Kidney (tissue), 14 donors: ENCODE measurements around the gene PAX5. TPM values are rescaled to one million over a fixed set of nuclear protein-coding genes. Genes with fewer than 3 reads are reported as not detected.

Source experiments
- DNase-seq, 5 donors: peaks; one replicate each; pipeline ENCODE4 v3.0.0-alpha.2; 2013 to 2020
- FAIRE-seq: peaks from 2 replicates; lab custom pipeline; 2012; peaks lifted over from hg19 to GRCh38; lab: Jason Lieb, UNC
- H3K27ac ChIP-seq, 2 donors: one replicate each; pipeline ENCODE4 v1.7.0; 2013; ENCODE audit warnings: low read depth in 2 of 2, low read length in 2 of 2, inconsistent platforms in 1 of 2
- H3K27me3 ChIP-seq: one replicate; pipeline ENCODE4 v1.7.1; 2013; ENCODE audit warnings: low read length, inconsistent platforms; ENCODE audit not compliant: control insufficient read depth, insufficient read depth
- H3K36me3 ChIP-seq, 3 donors: one replicate each; pipeline versions ENCODE4 v1.7.0 to v1.7.1; 2013; ENCODE audit warnings: low read length in 3 of 3, control low read depth in 1 of 3, inconsistent platforms in 1 of 3; ENCODE audit not compliant: insufficient read depth in 3 of 3, control insufficient read depth in 2 of 3
- H3K4me1 ChIP-seq, 3 donors: one replicate each; pipeline versions ENCODE4 v1.7.0 to v1.7.1; 2013; ENCODE audit warnings: low read length in 3 of 3, inconsistent platforms in 1 of 3, low read depth in 1 of 3; ENCODE audit not compliant: control insufficient read depth in 2 of 3, insufficient read depth in 2 of 3
- H3K4me3 ChIP-seq, 3 donors: one replicate each; pipeline versions ENCODE4 v1.7.0 to v1.8.1; 2013; ENCODE audit warnings: low read length in 3 of 3, control low read depth in 1 of 3, inconsistent platforms in 1 of 3
- H3K9ac ChIP-seq, 3 donors: one replicate each; pipeline versions ENCODE4 v1.7.0 to v1.7.1; 2013; ENCODE audit warnings: low read length in 3 of 3, control low read depth in 1 of 3, inconsistent platforms in 1 of 3
- H3K9me3 ChIP-seq, 3 donors: one replicate each; pipeline versions ENCODE4 v1.7.0 to v1.7.1; 2013; ENCODE audit warnings: low read length in 3 of 3, control low read depth in 1 of 3, inconsistent platforms in 1 of 3; ENCODE audit not compliant: control insufficient read depth in 2 of 3, insufficient read depth in 1 of 3
- intact Hi-C: fragments of 100-400 bp; cut with DNase I; formaldehyde crosslinking; loops from one replicate; pipeline ENCODE4 v1.11.1; 2022
- polyA plus RNA-seq: library from polyadenylated mRNA; stranded (reverse); fragments of 350-450 nt; fragmentation: Illumina TruSeq; extraction: RNeasy Lipid Tissue Mini Kit (QIAGEN cat#74804); gene quantifications from one replicate; pipeline ENCODE4 v1.2.3, GENCODE V29; 2014; ENCODE audit warnings: low read depth, low replicate concordance; ENCODE audit not compliant: insufficient read depth
- total RNA-seq: library from RNA; stranded (reverse); fragmentation: NEBNext Ultra II Directional; extraction: Animal tissue kit (Norgen Biotek cat#: 25700); gene quantifications from one replicate; pipeline ENCODE4 v1.2.1, GENCODE V29; 2021
- TF ChIP-seq, protein P1 (sequence below): IDR thresholded peaks from 3 replicates; pipeline ENCODE4 v1.5.1; 2012; ENCODE audit warnings: mild to moderate bottlenecking, moderate library complexity, borderline replicate concordance; ENCODE audit not compliant: insufficient read depth; ENCODE audit errors: extremely low read depth
- donor health status: control.
- donor health status: control.
- donor health status: control.
- donor health status: control.
- donor health status: control.
- donor health status: DM: yes; HTN: yes; CAD: no.
- donor health status: Normal renal cell carcinoma (clear cell type).

PAX5 gene
- total and polyA plus RNA-seq, 2 donors from 2014 or later = 2.7 TPM; not detected in 1

DNA sequence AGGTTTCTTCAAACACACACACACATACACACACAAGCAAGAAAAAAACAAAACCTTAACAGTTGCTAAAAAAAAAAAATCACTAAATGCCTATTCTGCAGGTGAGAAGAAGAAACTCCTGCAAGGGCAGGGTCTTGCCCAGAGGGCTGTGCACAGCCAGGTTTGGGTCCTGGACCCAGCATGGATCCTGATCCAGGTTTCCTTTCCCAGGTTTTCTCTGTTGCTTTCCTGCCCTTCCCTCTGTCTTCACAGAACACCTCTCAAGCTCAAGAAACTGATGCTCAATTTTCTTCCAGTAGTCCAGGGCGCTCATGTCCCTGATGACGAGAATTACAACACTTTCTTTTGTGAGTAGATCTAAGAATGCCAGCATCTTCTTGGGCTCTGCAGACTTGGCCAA is 136.6 kb downstream of the PAX5 start:
- Histone ChIP-seq H3K36me3 (no peaks in the 10 kb centered on the region), H3K4me1 (no peaks in the 10 kb centered on the region), H3K9me3 (no peaks in the 10 kb centered on the region), H3K9ac (no peak overlapping the region), H3K4me3 (no peak overlapping the region), H3K27me3 (no peaks in the 10 kb centered on the region), H3K27ac (no peak overlapping the region)
- TF ChIP-seq, protein P1, sequence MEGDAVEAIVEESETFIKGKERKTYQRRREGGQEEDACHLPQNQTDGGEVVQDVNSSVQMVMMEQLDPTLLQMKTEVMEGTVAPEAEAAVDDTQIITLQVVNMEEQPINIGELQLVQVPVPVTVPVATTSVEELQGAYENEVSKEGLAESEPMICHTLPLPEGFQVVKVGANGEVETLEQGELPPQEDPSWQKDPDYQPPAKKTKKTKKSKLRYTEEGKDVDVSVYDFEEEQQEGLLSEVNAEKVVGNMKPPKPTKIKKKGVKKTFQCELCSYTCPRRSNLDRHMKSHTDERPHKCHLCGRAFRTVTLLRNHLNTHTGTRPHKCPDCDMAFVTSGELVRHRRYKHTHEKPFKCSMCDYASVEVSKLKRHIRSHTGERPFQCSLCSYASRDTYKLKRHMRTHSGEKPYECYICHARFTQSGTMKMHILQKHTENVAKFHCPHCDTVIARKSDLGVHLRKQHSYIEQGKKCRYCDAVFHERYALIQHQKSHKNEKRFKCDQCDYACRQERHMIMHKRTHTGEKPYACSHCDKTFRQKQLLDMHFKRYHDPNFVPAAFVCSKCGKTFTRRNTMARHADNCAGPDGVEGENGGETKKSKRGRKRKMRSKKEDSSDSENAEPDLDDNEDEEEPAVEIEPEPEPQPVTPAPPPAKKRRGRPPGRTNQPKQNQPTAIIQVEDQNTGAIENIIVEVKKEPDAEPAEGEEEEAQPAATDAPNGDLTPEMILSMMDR = no peak
- FAIRE-seq = no peak
- DNase-seq = no peak
- intact Hi-C loops = no loop called here

GRCh38 chr9:36897019-36897418 is 137.0 kb downstream of the PAX5 start:
- FAIRE-seq = no peak
- Histone ChIP-seq H3K27me3 (no peaks in the 10 kb centered on the region), H3K4me1 (no peaks in the 10 kb centered on the region), H3K27ac (no peak overlapping the region), H3K9ac (no peak overlapping the region), H3K36me3 (no peaks in the 10 kb centered on the region), H3K4me3 (no peak overlapping the region), H3K9me3 (no peaks in the 10 kb centered on the region)
- TF ChIP-seq, protein P1 = no peak
- intact Hi-C loops = no loop called here
- no peak for DNase-seq

DNA sequence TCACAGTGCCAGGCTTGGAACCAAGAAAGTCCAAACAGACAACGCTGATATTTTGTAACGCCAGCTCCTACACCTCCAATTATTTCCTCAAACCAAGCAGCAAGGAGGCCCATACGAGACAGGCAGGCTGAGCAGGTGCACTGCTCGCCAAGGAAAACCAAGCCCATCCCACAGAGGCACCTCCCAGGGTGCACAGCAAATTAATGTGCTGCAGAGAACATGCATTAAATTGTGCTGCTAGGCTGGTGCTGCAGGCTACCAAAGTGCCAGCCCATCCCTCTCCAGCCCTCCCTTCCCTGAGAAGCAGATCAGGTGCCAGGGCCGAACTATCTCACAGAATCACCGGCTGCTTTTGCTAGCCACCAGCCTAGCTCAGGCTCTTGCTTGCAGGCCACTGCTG is 137.8 kb downstream of the PAX5 start:
- no peak for DNase-seq
- intact Hi-C loops = no loop called here
- H3K27me3 ChIP-seq = no peaks in the 10 kb centered on the region
- no peak overlapping the region for H3K9ac ChIP-seq
- no peaks in the 10 kb centered on the region for H3K4me1 ChIP-seq
- H3K27ac ChIP-seq = no peak overlapping the region
- no peaks in the 10 kb centered on the region for H3K9me3 ChIP-seq
- FAIRE-seq = no peak
- no peak overlapping the region for H3K4me3 ChIP-seq
- TF ChIP-seq, protein P1 = no peak
- no peaks in the 10 kb centered on the region for H3K36me3 ChIP-seq

GRCh38 chr9:36895744-36896260 is 138.3 kb downstream of the PAX5 start:
- no peak overlapping the region for H3K27ac ChIP-seq
- H3K4me3 ChIP-seq = no peak overlapping the region
- no peaks in the 10 kb centered on the region for H3K27me3 ChIP-seq
- TF ChIP-seq, protein P1 = no peak
- no peaks in the 10 kb centered on the region for H3K36me3 ChIP-seq
- intact Hi-C loops = no loop called here
- H3K4me1 ChIP-seq = no peaks in the 10 kb centered on the region
- no peak overlapping the region for H3K9ac ChIP-seq
- no peaks in the 10 kb centered on the region for H3K9me3 ChIP-seq
- FAIRE-seq (no peak), DNase-seq (peak in 1 of 5 donors; percentile 19)
